Measurements from ENCODE around the gene SOWAHC. TPM values are rescaled to one million over a fixed set of nuclear protein-coding genes. Genes with fewer than 3 reads are reported as not detected.
"Not testable (repeated sequence)": the region's sequence is repeated elsewhere in the genome, so short reads cannot be mapped to it uniquely, and the experiment has no call there.

SOWAHC gene, protein sequence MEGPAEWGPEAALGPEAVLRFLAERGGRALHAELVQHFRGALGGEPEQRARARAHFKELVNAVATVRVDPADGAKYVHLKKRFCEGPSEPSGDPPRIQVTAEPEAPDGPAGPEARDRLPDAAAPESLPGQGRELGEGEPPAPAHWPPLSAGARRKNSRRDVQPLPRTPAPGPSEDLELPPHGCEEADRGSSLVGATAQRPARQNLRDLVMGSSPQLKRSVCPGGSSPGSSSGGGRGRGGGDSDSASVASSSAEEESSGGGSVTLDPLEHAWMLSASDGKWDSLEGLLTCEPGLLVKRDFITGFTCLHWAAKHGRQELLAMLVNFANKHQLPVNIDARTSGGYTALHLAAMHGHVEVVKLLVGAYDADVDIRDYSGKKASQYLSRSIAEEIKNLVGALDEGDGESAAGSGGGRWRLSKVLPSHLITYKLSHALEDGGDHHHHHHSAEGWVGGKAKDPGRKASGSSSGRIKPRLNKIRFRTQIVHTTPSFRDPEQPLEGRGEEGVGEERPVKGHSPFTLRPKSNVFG
- 9.3 and 10.8 TPM in 2 replicates for total RNA-seq

DNA sequence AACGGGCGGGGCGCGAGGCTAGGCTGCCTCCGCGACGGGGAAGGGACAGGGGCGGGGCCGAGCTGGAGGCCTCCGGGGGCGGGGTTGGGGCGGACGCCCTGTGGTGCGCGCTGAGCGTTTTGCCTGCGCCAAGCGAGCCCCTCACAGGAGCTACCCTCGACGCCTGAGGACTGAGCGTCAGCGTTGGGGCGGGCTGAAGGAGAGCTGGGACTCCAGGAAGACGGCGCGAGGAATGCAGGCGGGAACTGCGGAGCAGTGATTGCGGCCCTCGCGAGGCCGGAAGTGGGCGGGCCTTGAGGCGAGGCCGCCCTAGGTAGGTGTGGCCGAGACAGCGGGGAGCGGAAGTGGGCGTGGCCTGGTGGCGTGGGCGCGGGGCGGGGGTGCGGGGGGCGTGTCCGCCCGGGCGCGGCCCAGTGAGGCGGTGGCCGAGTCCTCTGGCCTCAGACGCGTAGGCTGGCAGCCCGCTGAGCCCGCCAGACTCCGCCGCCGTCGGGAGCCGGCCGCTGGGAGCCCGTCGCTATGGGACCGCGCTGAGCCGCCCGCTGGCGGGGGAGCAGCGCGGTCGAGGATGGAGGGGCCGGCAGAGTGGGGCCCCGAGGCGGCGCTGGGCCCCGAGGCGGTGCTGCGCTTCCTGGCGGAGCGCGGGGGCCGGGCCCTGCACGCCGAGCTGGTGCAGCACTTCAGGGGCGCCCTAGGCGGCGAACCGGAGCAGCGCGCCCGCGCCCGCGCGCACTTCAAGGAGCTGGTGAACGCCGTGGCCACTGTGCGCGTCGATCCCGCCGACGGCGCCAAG, at the start of gene SOWAHC, which contains the start of gene SEPTIN10:
Gene SOWAHC (plus strand): TSS at position 443 of the 793 bp plus-strand sequence. CDS start 126 bp downstream, at position 569.
Gene SEPTIN10 (minus strand): TSS at position 45 of the 793 bp plus-strand sequence. CDS start 139 bp downstream, outside the sequence.
- H3K4me3 ChIP-seq (ENCODE audit: low read depth, low read length) = peak within 1 kb of the TSS; percentile 93
- TF ChIP-seq, protein P1, sequence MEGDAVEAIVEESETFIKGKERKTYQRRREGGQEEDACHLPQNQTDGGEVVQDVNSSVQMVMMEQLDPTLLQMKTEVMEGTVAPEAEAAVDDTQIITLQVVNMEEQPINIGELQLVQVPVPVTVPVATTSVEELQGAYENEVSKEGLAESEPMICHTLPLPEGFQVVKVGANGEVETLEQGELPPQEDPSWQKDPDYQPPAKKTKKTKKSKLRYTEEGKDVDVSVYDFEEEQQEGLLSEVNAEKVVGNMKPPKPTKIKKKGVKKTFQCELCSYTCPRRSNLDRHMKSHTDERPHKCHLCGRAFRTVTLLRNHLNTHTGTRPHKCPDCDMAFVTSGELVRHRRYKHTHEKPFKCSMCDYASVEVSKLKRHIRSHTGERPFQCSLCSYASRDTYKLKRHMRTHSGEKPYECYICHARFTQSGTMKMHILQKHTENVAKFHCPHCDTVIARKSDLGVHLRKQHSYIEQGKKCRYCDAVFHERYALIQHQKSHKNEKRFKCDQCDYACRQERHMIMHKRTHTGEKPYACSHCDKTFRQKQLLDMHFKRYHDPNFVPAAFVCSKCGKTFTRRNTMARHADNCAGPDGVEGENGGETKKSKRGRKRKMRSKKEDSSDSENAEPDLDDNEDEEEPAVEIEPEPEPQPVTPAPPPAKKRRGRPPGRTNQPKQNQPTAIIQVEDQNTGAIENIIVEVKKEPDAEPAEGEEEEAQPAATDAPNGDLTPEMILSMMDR (IDR thresholded peaks at IDR 0.05; ENCODE audit: insufficient read depth, low read depth, low read length) = no peak
- peak; percentile 99 for DNase-seq (ENCODE audit: low read depth)

DNA sequence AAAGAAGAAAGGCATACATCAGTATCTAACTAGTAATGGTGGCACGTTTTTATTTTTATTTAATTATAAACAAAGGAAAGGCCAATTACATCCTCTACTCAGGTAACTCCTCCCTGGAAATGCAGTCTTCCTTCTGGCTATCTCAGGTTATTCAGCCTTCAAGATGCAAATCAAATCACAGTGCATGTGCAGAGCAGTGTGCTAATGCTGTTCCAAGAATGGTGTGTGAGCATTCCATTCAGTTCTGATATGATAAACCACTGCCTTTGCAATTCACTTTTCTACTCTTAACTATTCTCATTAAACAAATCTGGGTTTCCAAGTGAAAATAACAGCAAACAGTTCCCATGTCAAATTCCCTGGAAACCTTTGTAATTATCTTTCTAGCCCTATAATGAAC, 38.8 kb upstream of the SOWAHC start:
- H3K4me3 ChIP-seq (ENCODE audit: low read depth, low read length) = no peak overlapping the region
- DNase-seq (ENCODE audit: low read depth) = no peak
- TF ChIP-seq, protein P1 (IDR thresholded peaks at IDR 0.05; ENCODE audit: insufficient read depth, low read depth, low read length) = no peak

DNA sequence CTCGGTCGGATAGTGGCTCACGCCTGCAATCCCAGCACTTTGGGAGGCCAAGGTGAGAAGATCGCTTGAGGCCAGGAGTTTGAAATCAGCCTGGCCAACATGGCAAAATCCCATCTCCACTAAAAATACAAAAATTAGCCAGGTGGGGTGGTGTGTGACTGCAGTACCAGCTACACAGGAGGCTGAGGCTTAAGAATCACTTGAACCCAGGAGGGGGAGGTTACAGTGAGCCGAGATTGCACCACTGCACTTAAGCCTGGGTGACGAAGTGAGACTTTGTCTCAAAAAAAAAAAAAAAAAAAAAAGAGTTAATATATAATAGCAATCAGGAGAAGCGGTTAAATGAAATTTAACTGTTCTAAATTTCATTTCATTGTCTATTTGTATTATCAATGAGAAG, 36.5 kb upstream of the SOWAHC start:
- DNase-seq (ENCODE audit: low read depth); H3K4me3 ChIP-seq (ENCODE audit: low read depth, low read length): not testable (repeated sequence)

DNA sequence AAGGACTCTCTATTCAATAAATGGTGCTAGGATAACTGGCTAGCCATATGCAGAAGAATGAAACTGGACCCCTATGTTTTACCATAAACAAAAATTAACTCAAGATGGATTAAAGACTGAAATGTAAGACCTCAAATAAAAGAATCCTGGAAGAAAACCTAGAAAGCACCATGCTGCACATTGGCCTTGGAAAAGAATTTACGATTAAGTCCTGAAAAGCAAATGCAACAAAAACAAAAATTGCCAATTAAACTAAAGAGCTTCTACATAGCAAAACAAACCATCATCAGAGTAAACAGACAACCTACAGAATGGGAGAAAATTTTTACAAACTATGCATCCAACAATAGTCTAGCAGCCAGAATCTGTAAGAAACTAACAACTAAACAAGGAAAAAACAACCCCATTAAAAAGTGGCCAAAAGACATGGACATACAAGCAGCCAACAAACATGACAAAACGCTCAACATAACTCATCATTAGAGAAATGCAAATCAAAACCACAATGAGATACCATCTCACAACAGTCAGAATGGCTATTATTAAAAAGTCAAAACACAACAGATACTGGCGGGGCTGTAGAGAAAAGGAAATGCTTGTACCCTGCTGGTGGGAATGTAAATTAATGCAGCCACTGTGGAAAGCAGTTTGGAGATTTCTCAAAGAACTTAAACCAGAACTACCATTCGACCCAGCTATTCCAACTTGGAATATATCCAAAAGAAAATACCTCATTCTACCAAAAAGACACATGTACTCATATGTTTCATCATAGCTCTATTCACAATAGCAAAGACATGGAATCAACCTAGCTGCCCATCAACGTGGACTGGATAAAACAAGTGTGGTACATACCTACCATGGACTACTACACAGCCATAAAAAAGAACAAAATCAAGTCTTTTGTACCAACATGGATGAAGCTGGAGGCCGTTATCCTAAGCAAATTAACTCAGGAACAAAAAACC, 31.0 kb upstream of the SOWAHC start:
- DNase-seq (ENCODE audit: low read depth) = peak; percentile 63
- H3K4me3 ChIP-seq (ENCODE audit: low read depth, low read length) = no peak overlapping the region
- TF ChIP-seq, protein P1 (IDR thresholded peaks at IDR 0.05; ENCODE audit: insufficient read depth, low read depth, low read length) = peak; percentile 33

DNA sequence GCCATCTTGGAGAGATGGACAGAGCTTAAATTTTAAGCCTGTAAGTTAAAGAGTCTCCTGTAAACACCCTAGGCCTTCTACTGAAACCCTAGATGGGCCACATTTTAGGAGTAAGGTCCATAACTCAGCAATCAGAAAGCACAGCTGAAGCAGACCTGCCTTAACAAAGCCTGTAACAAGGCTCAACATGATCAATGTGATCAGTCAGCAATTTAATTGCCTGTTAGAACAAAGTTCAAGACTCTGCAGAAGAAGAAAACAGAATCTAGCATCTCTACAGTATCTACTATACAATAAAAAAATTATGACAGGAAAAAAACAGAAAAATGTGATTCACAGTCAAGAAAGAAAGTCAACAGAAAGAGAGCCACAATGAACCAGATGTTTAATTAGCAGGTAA, 27.5 kb upstream of the SOWAHC start:
- H3K4me3 ChIP-seq (ENCODE audit: low read depth, low read length) = no peak overlapping the region
- DNase-seq (ENCODE audit: low read depth) = no peak
- TF ChIP-seq, protein P1 (IDR thresholded peaks at IDR 0.05; ENCODE audit: insufficient read depth, low read depth, low read length) = no peak

DNA sequence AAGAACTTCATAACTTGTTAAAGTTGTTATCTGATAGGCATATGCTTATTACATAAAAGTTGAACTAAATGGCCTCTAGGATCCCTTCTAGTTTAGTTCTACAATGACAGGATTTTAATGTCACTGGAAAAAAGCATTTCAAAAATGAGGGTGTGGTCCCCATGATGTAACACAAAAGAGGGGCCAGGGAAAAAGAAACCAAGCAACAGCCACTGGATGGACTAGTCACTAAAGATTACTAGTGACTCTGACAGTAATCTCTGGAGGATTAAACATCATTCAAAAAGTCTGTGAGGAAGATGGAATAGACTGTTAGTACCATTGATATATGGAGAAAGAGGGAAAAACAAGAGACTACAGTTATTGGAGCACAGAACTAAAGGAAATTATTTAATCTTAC, 23.0 kb upstream of the SOWAHC start:
- TF ChIP-seq, protein P1 (IDR thresholded peaks at IDR 0.05; ENCODE audit: insufficient read depth, low read depth, low read length) = no peak
- no peak overlapping the region for H3K4me3 ChIP-seq (ENCODE audit: low read depth, low read length)
- DNase-seq (ENCODE audit: low read depth) = no peak

All from fibroblast of villous mesenchyme (primary cell).